GM21360 (cell line): Measurements from ENCODE around the gene FAM13B.
A peak's percentile ranks its signal among the peaks of the same experiment; 100 is the strongest.
"Not testable (repeated sequence)": the region's sequence is repeated elsewhere in the genome, so short reads cannot be mapped to it uniquely, and the experiment has no call there.

Experiments
- ATAC-seq: cut with Tn5 transposase; IDR thresholded peaks from one replicate; pipeline ENCODE4 v1.9.1; 2021; ENCODE audit warnings: mild to moderate bottlenecking, moderate library complexity; ENCODE audit not compliant: unreplicated experiment

Gene FAM13B

GRCh38 chr5:138032572-138033385 lies at the start of gene FAM13B:
Gene FAM13B (minus strand): TSS chr5:138033079. CDS start chr5:138019111, 13,968 bp downstream.
- ATAC-seq: peak; percentile 49

- no peak for ATAC-seq
Observed at GRCh38 chr5:138082033-138082432, 49.2 kb upstream of the FAM13B start.

GRCh38 chr5:138078006-138078643 lies 45.2 kb upstream of the FAM13B start:
- no peak for ATAC-seq

- ATAC-seq: no peak
Observed at GRCh38 chr5:138077064-138077696, 44.3 kb upstream of the FAM13B start.

- ATAC-seq: not testable (repeated sequence)
Observed at GRCh38 chr5:138070026-138070425, 37.1 kb upstream of the FAM13B start.

GRCh38 chr5:138068742-138069600 lies 36.1 kb upstream of the FAM13B start:
- ATAC-seq: no peak

- no peak for ATAC-seq
Observed at GRCh38 chr5:138067945-138068344, 35.1 kb upstream of the FAM13B start.

GRCh38 chr5:138065102-138065501 lies 32.2 kb upstream of the FAM13B start:
- ATAC-seq: no peak

- no peak for ATAC-seq
Observed at GRCh38 chr5:138064526-138064925, 31.6 kb upstream of the FAM13B start.

GRCh38 chr5:138054847-138055558 lies 22.1 kb upstream of the FAM13B start:
- no peak for ATAC-seq

GRCh38 chr5:138054206-138054605 lies 21.3 kb upstream of the FAM13B start:
- no peak for ATAC-seq

- ATAC-seq: no peak
Observed at GRCh38 chr5:138053554-138053953, 20.7 kb upstream of the FAM13B start.

GRCh38 chr5:138052718-138053117 lies 19.8 kb upstream of the FAM13B start:
- ATAC-seq: not testable (repeated sequence)

- no peak for ATAC-seq
Observed at GRCh38 chr5:138051441-138052296, 18.8 kb upstream of the FAM13B start.

GRCh38 chr5:138045283-138045682 lies 12.4 kb upstream of the FAM13B start:
- ATAC-seq: not testable (repeated sequence)

GRCh38 chr5:138038826-138039225 lies 5.9 kb upstream of the FAM13B start:
- ATAC-seq: no peak

- ATAC-seq: no peak
Observed at GRCh38 chr5:138037907-138038633, 5.2 kb upstream of the FAM13B start.

GRCh38 chr5:138037271-138037670 lies 4.4 kb upstream of the FAM13B start:
- ATAC-seq: no peak
